WERI-Rb-1 (cell line): ENCODE data around the gene LRRC3.

Source experiments
- DNase-seq: peaks from one replicate; pipeline ENCODE4 v3.0.0-alpha.2; 2020
- H3K27ac ChIP-seq: fragments of 250-450 bp; sonication (Bioruptor Pico); 2 replicates; pipeline ENCODE4 v1.5.1; 2020; ENCODE audit warnings: mild to moderate bottlenecking, moderate library complexity
- H3K27me3 ChIP-seq: fragments of 250-450 bp; sonication (Bioruptor Pico); 2 replicates; pipeline ENCODE4 v1.5.1; 2021; ENCODE audit warnings: mild to moderate bottlenecking, low read depth, moderate library complexity; ENCODE audit not compliant: insufficient read depth, severe bottlenecking
- H3K36me3 ChIP-seq: fragments of 250-450 bp; sonication (Bioruptor Pico); 2 replicates; pipeline ENCODE4 v1.5.1; 2020; ENCODE audit warnings: mild to moderate bottlenecking, moderate library complexity
- H3K4me3 ChIP-seq: 2 replicates; pipeline ENCODE4 v1.5.1; 2011; ENCODE audit warnings: low read depth, mild to moderate bottlenecking, control low read depth, low read length
- H3K9me3 ChIP-seq: fragments of 250-450 bp; sonication (Bioruptor Pico); 2 replicates; pipeline ENCODE4 v1.5.1; 2021; ENCODE audit warnings: mild to moderate bottlenecking, moderate library complexity; ENCODE audit not compliant: severe bottlenecking
- CTCF ChIP-seq: IDR thresholded peaks from 2 replicates; pipeline ENCODE4 v1.5.1; 2011; ENCODE audit warnings: low read depth, mild to moderate bottlenecking, control low read depth, inconsistent platforms, low read length

LRRC3 gene

GRCh38 chr21:44484498-44485253 is 29.4 kb downstream of the LRRC3 start:
- no peak for DNase-seq
- Histone ChIP-seq H3K27ac (peak overlapping the region; percentile 88; the same call in 1 of the 2 replicates), H3K36me3 (no peaks in the 10 kb centered on the region), H3K9me3 (peaks cover 15% of the 10 kb centered on the region), H3K4me3 (no peak overlapping the region), H3K27me3 (no peaks in the 10 kb centered on the region)
- no peak for TF ChIP-seq CTCF

DNA sequence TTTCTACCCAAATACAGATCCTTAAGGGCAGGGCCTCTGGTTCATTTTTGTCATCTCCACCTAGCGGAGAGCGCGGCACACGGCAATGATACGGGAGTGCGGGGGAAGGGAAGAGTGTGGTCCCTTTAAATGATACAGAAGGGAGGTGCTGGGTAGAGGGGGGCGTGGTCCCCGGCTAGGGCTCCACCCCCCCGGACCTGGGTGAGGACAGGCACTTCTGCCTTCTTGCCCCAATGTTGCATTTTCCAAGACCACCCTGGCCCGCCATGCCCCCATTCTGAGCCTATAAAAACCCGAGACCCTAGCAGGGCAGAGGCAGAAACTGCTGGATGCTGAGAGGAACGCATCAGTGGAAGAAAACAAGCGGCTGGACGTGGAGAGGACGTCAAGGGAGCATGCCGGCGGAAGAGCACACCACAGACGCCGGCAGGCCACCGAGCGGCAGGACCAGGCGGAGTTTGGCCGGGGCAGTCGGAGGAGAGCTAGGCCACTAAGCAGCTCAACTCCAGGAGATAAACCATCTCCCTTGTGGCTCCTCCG is 30.0 kb downstream of the LRRC3 start:
- Histone ChIP-seq H3K27me3 (no peaks in the 10 kb centered on the region), H3K4me3 (peak overlapping the region; percentile 2; the same call in 1 of the 2 replicates), H3K36me3 (no peaks in the 10 kb centered on the region), H3K9me3 (peaks cover 15% of the 10 kb centered on the region), H3K27ac (no peak overlapping the region; the same call in 1 of the 2 replicates)
- TF ChIP-seq CTCF: no peak
- no peak for DNase-seq

DNA sequence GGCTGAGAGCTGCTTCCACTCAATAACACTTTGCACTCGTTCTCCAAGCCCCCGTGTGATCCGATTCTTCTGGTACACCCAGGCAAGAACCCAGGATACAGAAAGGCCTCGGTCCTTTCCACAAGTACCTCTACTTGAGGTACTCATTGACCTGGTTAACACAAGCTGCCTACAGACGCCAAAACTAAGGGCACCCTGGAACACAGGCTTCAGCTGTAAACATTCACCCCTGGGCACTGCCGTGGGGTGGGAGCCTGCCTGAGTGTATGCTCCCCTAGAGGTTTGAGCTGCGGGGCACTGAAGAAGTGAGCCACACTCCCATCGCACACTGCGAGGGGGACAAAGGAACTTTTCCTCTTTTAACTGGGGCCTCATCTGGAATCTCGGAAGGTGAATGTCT is 30.5 kb downstream of the LRRC3 start:
- no peaks in the 10 kb centered on the region for H3K36me3 ChIP-seq
- DNase-seq: no peak
- peak overlapping the region; percentile 16; the same call in 1 of the 2 replicates for H3K27ac ChIP-seq
- H3K9me3 ChIP-seq: peaks cover 15% of the 10 kb centered on the region
- no peak overlapping the region for H3K4me3 ChIP-seq
- TF ChIP-seq CTCF: no peak
- H3K27me3 ChIP-seq: no peaks in the 10 kb centered on the region

DNA sequence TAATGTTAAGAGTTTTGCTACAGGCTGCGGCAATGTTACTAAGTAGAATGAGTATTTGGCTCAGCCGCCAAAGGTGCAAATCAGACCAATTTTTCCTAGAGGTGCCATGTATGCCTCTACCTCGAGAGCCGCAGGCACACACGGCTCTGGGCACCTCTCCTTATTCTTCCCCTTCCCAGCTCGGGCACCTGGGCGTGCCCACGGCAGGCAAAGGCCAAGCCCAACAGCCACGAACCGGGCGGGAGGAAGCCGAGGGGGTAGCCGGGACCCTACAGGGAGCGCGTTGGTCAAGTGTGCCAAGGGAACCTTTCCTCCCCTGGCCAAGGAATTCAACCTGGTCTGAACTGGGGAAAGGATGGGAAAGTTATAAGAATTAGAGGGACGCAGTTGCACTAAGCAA is 31.0 kb downstream of the LRRC3 start:
- no peaks in the 10 kb centered on the region for H3K36me3 ChIP-seq
- no peak overlapping the region for H3K4me3 ChIP-seq
- no peaks in the 10 kb centered on the region for H3K27me3 ChIP-seq
- H3K9me3 ChIP-seq: peaks cover 15% of the 10 kb centered on the region
- no peak for TF ChIP-seq CTCF
- DNase-seq: no peak
- H3K27ac ChIP-seq: no peak overlapping the region

- Histone ChIP-seq H3K27me3 (no peaks in the 10 kb centered on the region), H3K36me3 (no peaks in the 10 kb centered on the region), H3K27ac (no peak overlapping the region), H3K9me3 (peaks cover 29% of the 10 kb centered on the region), H3K4me3 (no peak overlapping the region)
- DNase-seq: peak; percentile 56
- peak; percentile 65 for TF ChIP-seq CTCF
Observed at GRCh38 chr21:44487831-44488230, 32.5 kb downstream of the LRRC3 start.
